Ovary (tissue), 9 donors: ENCODE results near the gene VWA1. TPM values are rescaled to one million over a fixed set of nuclear protein-coding genes. Genes with fewer than 3 reads are reported as not detected.
"Not testable (repeated sequence)": the region's sequence is repeated elsewhere in the genome, so short reads cannot be mapped to it uniquely, and the experiment has no call there.

ENCODE experiments used
- DNase-seq, 5 donors: peaks; one replicate each; pipeline ENCODE4 v3.0.0-alpha.2; 2019 to 2020
- H3K27ac ChIP-seq, 2 donors: fragments of 200-600 bp; one replicate each; pipeline versions ENCODE4 v1.5.1 to v1.8.0; 2019 to 2022
- H3K27me3 ChIP-seq: fragments of 200-600 bp; one replicate; pipeline ENCODE4 v1.8.0; 2022
- H3K36me3 ChIP-seq: fragments of 200-600 bp; sonication (generic); one replicate; pipeline ENCODE4 v1.5.1; 2019
- H3K4me1 ChIP-seq: one replicate; pipeline ENCODE4 v1.8.1; 2013; ENCODE audit warnings: mild to moderate bottlenecking, moderate library complexity; ENCODE audit not compliant: insufficient read depth
- H3K4me3 ChIP-seq: fragments of 200-600 bp; sonication (generic); one replicate; pipeline ENCODE4 v1.5.1; 2017
- H3K9me3 ChIP-seq, 2 donors: fragments of 200-600 bp in 1 of 2; sonication (generic) in 1 of 2; one replicate each; pipeline versions ENCODE4 v1.5.1 to v1.8.1; 2013 to 2019; ENCODE audit warnings: mild to moderate bottlenecking in 1 of 2, moderate library complexity in 1 of 2
- EP300 ChIP-seq: sonication (generic); formaldehyde crosslinking; IDR thresholded peaks from one replicate; pipeline ENCODE4 v1.6.1; 2017; ENCODE audit warnings: antibody characterized with exemption
- POLR2A ChIP-seq: fragments of 450-650 bp; IDR thresholded peaks from one replicate; pipeline ENCODE4 v1.6.1; 2017; ENCODE audit warnings: antibody characterized with exemption, mild to moderate bottlenecking, moderate library complexity
- WGBS, 3 donors: extraction: QIAGEN DNeasy Blood & Tissue Kit in 1 of 3; methylation state at CpG; one replicate each; pipeline versions ENCODE4 v1.1.5 to v1.1.7; 2013 to 2017; 5-methylcytosine and 5-hydroxymethylcytosine counted together
- intact Hi-C, 4 donors: fragments of 100-400 bp; cut with DNase I; formaldehyde crosslinking; loops; one replicate each; pipeline versions ENCODE4 v1.11.0 to v1.15.1; 2022 to 2023
- polyA plus RNA-seq, 2 donors: library from polyadenylated mRNA; stranded (reverse); fragments of 200-250 nt in 1 of 2; fragments of 350-450 nt in 1 of 2; fragmentation: Illumina TruSeq in 1 of 2; extraction: RNeasy Lipid Tissue Mini Kit (QIAGEN cat#74804) in 1 of 2; gene quantifications; one replicate each; pipeline ENCODE4 v1.2.3, GENCODE V29; 2013 to 2014
- total RNA-seq, 7 donors: library from RNA; depleted of rRNA in 2 of 7; stranded (reverse); fragments of >200 nt in 2 of 7; fragmentation: NEBNext Ultra II Directional in 3 of 7; extraction: Animal tissue kit (Norgen Biotek cat#: 25700) in 3 of 7; gene quantifications; one replicate each; pipeline versions ENCODE4 v1.1.0 to v1.2.4, GENCODE V29; 2016 to 2023
- TF ChIP-seq, protein P1 (sequence below), 3 donors: fragments of 450-650 bp in 2 of 3; fragments of 200-600 bp in 1 of 3; IDR thresholded peaks; one replicate each; pipeline versions ENCODE4 v1.5.1 to v1.8.0; 2016 to 2022; ENCODE audit warnings: antibody characterized with exemption in 3 of 3, mild to moderate bottlenecking in 1 of 3
- donor health status: DM: no; HTN: no; CAD: no; lungs with moderate emphysema.
- donor health status: DM: no; HTN: no; CAD: no.
- donor health status: Bipolar disorder and iron deficiency.
- donor health status: DM: yes; HTN: yes; CAD: no.
- donor health status: DM: no; HTN: no; CAD: no.
- donor health status: DM: yes; HTN: yes; CAD: no.

Gene VWA1
- total and polyA plus RNA-seq, 9 donors = 0.20 to 73.5 (median 37.0) TPM

DNA sequence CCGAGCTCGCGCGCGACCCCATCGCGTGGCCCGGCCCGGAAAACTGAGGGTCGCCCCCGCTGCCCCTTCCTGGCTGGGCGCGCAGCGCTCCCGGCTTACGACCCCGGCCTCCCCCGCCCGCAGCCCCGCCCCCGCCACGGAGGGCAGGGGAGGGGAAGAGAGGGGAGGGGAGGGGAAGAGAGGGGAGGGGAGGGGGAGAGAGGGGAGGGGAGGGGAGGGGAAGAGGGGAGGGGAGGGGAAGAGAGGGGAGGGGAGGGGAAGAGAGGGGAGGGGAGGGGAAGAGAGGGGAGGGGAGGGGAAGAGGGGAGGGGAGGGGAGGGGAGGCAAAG, 7.7 kb upstream of the VWA1 start:
- Histone ChIP-seq H3K27me3 (no peaks in the 10 kb centered on the region), H3K27ac (peak overlapping the region in 1 of 2 donors; percentile 64), H3K36me3 (no peaks in the 10 kb centered on the region), H3K9me3 (no peaks in the 10 kb centered on the region), H3K4me3 (peak overlapping the region; percentile 34), H3K4me1 (peaks cover 24% of the 10 kb centered on the region)
- intact Hi-C loops = no loop called here
- 0% methylated on average over 18 to 21 of the region's 22 CpGs; no CpG with 5 or more reads in 1 of the 3 donors for WGBS, 3 donors
- DNase-seq = peak in 2 of 5 donors; percentile 34 to 59
- TF ChIP-seq POLR2A = no peak

DNA sequence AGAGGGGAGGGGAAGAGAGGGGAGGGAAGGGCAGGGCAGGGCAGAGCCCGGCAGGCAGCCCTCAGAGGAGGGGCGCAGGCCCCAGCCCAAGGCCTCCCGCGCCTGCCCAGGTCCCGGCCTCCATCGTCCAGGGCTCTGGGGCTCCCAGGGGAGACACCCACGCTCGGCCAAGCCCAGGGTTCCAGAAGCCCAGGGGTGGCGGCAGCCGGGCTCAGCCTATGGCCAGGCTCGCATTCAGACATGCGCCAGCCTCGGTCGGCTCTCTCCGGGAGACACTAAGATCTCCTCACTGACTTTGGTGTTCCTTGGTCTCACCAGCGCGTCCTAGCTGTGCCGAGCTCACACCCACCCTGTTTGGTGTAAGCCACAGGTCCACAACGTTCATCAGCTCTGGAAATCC, 7.3 kb upstream of the VWA1 start:
- peak in 2 of 5 donors; percentile 12 to 46 for DNase-seq

DNA sequence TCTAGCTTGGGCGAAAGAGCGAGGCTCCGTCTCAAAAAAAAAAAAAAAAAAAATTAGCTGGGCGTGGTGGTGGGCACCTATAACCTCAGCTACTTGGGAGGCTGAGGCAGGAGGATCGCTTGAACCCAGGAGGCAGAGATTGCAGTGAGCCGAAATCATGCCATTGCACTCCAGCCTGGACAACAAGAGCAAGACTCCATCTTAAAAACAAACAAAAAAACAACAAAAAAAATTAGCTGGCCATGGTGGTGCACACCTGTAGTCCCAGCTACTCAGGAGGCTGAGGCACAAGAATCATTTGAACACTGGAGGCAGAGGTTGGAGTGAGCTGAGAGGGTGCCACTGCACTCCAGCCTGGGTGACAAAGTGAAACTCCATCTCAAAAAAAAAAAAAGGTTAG, 6.5 kb upstream of the VWA1 start:
- H3K27ac ChIP-seq, H3K4me3 ChIP-seq, H3K27me3 ChIP-seq, intact Hi-C loops, DNase-seq, H3K9me3 ChIP-seq, H3K36me3 ChIP-seq: not testable (repeated sequence)
- WGBS, 3 donors = 91 to 95% (median 92%) methylated on average over 6 of the region's 6 CpGs
- H3K4me1 ChIP-seq = peaks cover 33% of the 10 kb centered on the region

More for the DNA sequence above, 7.3 kb upstream of the VWA1 start:
- Histone ChIP-seq H3K36me3 (no peaks in the 10 kb centered on the region), H3K27ac (no peak overlapping the region), H3K4me3 (no peak overlapping the region), H3K9me3 (no peaks in the 10 kb centered on the region), H3K27me3 (no peaks in the 10 kb centered on the region), H3K4me1 (peaks cover 26% of the 10 kb centered on the region)
- TF ChIP-seq EP300 = no peak
- intact Hi-C loops = no loop called here
- 70 to 79% (median 71%) methylated on average over 19 of the region's 19 CpGs for WGBS, 3 donors

DNA sequence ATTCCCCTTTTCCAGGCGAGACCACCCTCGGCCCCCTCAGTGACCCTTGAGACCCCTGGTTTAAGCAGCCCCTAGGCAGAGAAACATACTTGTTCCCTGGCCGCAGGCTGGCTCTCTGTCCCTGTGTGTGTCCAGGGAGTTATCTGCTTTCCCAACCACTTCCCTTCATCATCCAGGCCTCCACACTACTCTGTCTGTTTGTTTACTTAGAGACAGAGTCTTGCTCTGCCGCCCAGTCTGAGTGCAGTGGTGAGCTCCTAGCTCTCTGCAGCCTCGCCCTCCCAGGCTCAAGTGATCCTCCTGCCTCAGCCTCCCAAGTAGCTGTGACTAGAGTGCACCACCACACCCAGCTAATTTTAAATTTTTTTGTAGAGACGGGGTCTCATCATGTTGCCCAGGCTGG, 5.8 kb upstream of the VWA1 start:
- H3K27me3 ChIP-seq = no peaks in the 10 kb centered on the region
- H3K9me3 ChIP-seq = no peaks in the 10 kb centered on the region
- TF ChIP-seq, protein P1, sequence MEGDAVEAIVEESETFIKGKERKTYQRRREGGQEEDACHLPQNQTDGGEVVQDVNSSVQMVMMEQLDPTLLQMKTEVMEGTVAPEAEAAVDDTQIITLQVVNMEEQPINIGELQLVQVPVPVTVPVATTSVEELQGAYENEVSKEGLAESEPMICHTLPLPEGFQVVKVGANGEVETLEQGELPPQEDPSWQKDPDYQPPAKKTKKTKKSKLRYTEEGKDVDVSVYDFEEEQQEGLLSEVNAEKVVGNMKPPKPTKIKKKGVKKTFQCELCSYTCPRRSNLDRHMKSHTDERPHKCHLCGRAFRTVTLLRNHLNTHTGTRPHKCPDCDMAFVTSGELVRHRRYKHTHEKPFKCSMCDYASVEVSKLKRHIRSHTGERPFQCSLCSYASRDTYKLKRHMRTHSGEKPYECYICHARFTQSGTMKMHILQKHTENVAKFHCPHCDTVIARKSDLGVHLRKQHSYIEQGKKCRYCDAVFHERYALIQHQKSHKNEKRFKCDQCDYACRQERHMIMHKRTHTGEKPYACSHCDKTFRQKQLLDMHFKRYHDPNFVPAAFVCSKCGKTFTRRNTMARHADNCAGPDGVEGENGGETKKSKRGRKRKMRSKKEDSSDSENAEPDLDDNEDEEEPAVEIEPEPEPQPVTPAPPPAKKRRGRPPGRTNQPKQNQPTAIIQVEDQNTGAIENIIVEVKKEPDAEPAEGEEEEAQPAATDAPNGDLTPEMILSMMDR (IDR thresholded peaks at IDR 0.05) = no peak
- TF ChIP-seq EP300 (no peak), POLR2A (no peak)
- intact Hi-C loops = no loop called here
- DNase-seq = no peak
- 23 to 46% (median 25%) methylated on average over 6 of the region's 6 CpGs for WGBS, 3 donors
- H3K36me3 ChIP-seq = no peaks in the 10 kb centered on the region
- H3K4me1 ChIP-seq = peaks cover 40% of the 10 kb centered on the region
- H3K27ac ChIP-seq = peak overlapping the region; percentile 46 to 96
- no peak overlapping the region for H3K4me3 ChIP-seq

DNA sequence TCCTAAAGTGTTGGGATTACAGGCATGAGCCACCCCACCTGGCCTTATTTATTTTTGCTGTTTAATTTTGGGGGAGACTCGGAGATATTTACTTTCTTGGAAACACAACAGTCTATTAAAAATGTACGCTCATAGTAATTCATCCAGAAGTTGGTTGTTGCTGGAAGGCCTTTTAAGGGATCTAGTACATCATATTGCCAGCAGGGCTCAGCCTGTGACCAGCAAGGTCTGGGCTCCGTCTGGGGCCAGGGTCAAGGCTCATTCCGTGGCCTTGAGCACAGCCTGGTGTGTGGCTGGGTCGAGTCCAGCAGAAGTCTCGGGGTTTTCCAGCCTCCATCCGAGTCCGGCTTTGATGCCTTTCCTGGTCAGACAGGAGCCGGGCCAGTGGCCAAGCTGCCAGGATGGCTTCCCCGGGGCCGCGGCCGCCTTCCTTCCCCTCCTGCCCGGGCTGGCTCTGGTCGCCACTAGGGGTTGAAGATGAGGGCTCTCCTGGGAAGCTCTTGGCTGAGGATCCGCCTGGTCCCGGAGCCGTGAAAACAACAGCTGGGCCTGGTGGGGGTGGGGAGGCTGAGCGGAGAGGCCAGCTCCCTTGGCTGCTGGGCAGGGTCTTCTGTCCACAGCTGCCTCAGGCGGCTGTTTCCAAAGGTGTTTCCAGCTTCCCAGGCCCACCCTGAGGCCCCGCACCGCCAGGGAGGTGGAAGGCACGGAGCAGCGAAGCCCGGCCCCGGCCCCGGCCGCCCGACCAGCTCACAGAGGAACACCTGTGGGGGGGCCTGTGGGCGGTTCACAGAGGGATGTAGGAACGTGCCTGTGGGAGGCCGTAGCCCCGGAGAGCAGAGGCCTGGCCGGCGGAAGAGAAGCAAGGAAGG, 5.1 kb upstream of the VWA1 start:
- 2 to 4% (median 3%) methylated on average over 16 to 35 of the region's 35 CpGs for WGBS, 3 donors
- TF ChIP-seq POLR2A = no peak
- TF ChIP-seq, protein P1 (IDR thresholded peaks at IDR 0.05) = peak; percentile 27 to 65 (median 61)
- Histone ChIP-seq H3K4me1 (peaks cover 46% of the 10 kb centered on the region), H3K36me3 (no peaks in the 10 kb centered on the region), H3K4me3 (peak overlapping the region; percentile 6), H3K9me3 (no peaks in the 10 kb centered on the region), H3K27ac (peak overlapping the region; percentile 59 to 96), H3K27me3 (no peaks in the 10 kb centered on the region)
- intact Hi-C loops = no loop called here
- DNase-seq = peak; percentile 92 to 97 (median 96)
